OCI-LY7 (cell line): ENCODE data around the gene KLHL6.

ENCODE experiments used
- CTCF ChIP-seq: fragments of 200-600 bp; sonication (generic); conservative IDR thresholded peaks from 2 replicates; pipeline ENCODE4 v1.5.1; 2014; ENCODE audit warnings: mild to moderate bottlenecking, antibody characterized with exemption, low read length, moderate library complexity, mixed read lengths
- EZH2phosphoT487 ChIP-seq: fragments of 200-600 bp; sonication (generic); IDR thresholded peaks from 2 replicates; pipeline ENCODE4 v1.6.1; 2018; ENCODE audit warnings: low read depth, borderline replicate concordance, mild to moderate bottlenecking, mixed run types, antibody characterized with exemption, low read length, moderate library complexity, mixed read lengths

- no peak for TF ChIP-seq CTCF
- no peak for TF ChIP-seq EZH2phosphoT487
These were observed 55.2 kb downstream of the KLHL6 start for GRCh38 chr3:183500319-183500718.
